HG02642 (cell line): ENCODE measurements around the gene PGRMC1.
"Not testable (repeated sequence)": the region's sequence is repeated elsewhere in the genome, so short reads cannot be mapped to it uniquely, and the experiment has no call there.

Source experiments
- ATAC-seq: cut with Tn5 transposase; IDR thresholded peaks from one replicate; pipeline ENCODE4 v1.9.1; 2021; ENCODE audit warnings: mild to moderate bottlenecking; ENCODE audit not compliant: unreplicated experiment, poor library complexity

Gene PGRMC1

GRCh38 chrX:119235872-119236622, at the start of gene PGRMC1:
PGRMC1 (plus strand) TSS chrX:119236285; CDS start chrX:119236364, 79 bp downstream.
- ATAC-seq, result peak; percentile 95

DNA sequence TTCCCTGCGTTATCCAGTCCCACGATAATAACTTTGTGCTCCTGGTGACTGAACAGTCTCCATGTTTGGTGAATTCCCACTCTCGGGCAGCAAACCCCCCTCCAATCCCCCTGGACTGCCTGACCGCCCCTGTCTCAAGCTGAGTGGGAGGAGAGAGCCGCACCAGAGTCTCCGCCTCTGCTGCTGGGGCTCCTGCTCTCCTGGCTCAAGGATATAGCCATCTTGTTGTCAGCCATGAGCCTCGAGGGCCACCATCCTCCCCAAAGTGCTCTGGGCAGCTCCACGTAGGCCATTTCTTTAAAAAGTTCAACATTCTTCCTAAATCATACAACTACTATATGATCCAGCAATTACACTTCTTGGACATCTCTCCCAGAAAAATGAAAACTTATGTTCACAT, 49.3 kb upstream of the PGRMC1 start:
- no peak for ATAC-seq

DNA sequence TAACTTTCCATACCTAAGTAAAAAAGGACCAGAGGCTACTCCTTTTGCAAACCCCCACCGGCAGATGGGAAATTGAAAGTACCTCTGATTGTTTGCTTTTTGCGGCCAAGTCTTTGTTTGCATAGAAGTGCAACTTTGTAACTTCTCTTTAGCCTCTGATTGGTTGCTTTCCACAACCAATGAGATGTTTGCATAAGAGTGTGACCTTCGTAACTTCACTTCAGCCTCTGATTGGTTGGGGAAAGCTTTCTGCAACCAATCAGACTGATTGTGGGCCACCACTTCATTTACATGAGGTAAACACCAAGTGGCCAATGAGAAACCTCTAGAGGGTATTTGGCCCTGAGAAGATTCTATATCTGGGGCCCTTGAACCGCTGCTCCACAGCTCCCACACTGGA, 48.8 kb upstream of the PGRMC1 start:
- ATAC-seq, result no peak

GRCh38 chrX:119189115-119189514, 47.0 kb upstream of the PGRMC1 start:
- no peak for ATAC-seq

- no peak for ATAC-seq
Observed at GRCh38 chrX:119189595-119189994, 46.5 kb upstream of the PGRMC1 start.

DNA sequence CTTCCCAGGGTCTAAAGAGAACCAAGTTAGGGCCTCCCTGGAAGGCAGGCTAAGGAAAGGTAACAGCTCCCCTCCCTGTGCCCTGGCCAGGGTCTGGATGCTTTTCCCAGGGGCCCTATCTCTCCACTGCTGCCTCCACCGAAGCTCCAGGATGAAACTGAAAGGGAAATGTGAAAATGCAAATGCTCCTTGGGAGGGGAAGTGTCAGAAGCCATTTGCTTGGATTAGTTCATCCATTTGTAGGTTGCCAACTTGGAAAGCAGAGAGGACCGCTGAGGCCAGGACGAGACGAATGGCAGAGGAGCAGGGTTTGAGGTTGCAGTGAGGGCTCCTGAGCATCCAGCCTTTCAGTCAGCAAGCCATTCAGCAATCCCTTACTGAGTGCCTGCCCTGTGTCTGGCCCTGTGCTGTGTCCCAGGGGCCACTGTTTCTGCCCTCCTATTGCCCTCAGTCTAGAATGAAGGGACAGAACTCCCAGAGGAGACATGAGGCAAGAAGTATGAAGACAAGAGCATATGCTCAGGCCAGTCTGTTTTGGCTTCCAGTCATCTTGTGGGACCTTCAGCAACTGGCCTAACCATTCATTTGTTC, 45.9 kb upstream of the PGRMC1 start:
- no peak for ATAC-seq

DNA sequence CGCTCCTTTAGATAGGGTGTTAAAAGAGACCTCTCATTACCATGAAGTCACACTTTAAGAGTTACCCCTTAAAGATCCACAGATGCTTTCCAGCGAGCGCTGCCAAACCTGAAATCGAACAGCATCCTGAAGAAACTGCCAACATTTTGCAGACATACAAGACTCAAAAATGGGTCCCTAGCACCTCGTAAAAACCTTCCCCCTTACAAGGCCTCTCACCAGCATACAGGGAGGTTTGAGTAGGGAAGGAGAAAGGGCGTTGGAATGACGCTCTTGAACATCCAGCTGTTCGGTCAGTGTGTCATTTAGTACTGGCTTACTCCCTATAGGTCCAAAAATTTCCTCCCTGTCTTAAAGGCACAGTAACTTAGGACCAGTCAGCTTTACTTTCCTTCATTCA, 45.3 kb upstream of the PGRMC1 start:
- no peak for ATAC-seq

DNA sequence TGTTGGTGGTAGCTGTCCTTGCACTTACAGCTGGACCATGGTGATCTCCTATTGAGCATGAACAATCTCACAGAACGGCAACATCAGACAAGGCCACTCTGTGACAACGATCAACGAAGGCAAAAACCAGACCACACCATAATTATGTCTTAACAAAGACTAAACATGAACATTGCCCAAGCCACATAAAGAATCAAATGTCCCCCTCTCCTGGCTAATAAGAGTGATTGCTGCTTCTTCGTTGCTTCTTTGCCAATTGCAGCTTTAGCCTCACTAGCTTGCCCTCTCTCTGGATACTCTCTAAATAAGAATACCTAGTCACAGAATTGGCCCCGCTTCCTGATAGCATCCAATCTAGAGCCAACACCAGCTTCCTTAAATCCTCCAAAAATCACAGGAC, 41.5 kb upstream of the PGRMC1 start:
- no peak for ATAC-seq

DNA sequence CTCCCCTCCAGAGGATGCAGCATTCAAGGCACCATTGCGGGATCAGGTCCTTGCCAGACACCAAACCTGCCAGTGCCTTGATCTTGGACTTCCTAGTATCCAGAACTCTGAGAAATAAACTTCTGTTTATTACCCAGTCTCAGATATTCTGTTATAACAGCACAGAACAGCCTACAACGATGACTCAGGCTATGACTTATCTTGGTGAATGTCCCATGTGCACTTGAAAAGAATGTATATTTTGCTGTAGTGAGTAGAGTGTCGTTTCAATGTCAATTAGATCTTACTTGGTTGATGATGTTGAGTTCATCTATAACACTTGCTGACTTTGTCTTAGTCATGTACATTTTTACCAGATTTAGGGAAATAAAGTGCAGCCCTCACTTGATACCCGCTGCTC, 34.5 kb upstream of the PGRMC1 start:
- ATAC-seq, result no peak

- ATAC-seq, result no peak
Observed at GRCh38 chrX:119206203-119206602, 29.9 kb upstream of the PGRMC1 start.

- not testable (repeated sequence) for ATAC-seq
Observed at GRCh38 chrX:119207483-119207882, 28.6 kb upstream of the PGRMC1 start.

DNA sequence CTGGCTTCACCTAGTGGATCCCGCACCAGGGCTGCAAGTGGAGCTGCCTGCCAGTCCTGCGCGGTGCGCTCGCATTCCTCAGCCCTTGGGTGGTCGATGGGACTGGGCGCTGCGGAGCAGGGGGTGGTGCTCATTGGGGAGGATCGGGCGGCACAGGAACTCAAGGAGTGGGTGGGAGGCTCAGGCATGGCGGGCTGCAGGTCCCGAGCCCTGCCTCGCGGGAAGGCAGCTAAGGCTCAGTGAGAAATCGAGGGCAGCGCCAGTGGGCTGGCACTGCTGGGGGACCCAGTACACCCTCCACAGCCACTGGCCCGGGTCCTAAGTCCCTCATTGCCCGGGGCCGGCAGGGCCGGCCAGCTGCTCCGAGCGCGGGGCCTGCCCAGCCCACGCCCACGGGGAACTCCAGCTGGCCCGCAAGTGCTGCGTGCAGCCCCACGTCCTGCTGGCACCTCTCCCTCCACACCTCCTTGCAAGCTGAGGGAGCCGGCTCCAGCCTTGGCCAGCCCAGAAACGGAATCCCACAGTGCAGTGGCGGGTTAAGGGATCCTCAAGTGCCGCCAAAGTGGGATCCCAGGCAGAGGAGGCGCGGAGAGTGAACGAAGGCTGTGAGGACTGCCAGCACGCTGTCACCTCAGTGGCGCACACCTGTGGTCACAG, 27.6 kb upstream of the PGRMC1 start:
- no peak for ATAC-seq

GRCh38 chrX:119210931-119211648, 25.0 kb upstream of the PGRMC1 start:
- ATAC-seq, result not testable (repeated sequence)

- no peak for ATAC-seq
Observed at GRCh38 chrX:119211649-119212014, 24.5 kb upstream of the PGRMC1 start.

GRCh38 chrX:119218198-119218597, 17.9 kb upstream of the PGRMC1 start:
- no peak for ATAC-seq

DNA sequence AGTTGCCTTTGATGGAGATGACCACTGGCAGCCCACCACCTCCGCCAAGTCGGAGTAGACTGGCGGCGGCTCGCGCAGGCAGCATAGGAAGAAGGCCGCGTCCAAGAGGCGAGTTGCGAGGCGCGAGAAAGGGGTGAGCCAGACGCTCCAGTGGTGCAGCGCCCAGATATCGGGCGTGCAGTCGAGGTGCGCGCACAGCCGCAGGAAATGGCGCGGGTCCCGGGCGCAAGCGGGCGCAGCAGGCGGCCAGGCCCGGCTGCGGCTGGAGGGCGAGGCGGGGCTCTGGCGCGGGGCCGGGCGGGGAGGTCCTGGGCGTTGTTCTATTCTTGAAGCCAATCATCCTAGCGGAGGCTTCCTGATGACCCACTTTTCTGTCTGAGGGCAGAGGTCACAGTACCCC, 13.2 kb upstream of the PGRMC1 start:
- ATAC-seq, result no peak

- no peak for ATAC-seq
Observed at GRCh38 chrX:119223783-119224182, 12.3 kb upstream of the PGRMC1 start.

DNA sequence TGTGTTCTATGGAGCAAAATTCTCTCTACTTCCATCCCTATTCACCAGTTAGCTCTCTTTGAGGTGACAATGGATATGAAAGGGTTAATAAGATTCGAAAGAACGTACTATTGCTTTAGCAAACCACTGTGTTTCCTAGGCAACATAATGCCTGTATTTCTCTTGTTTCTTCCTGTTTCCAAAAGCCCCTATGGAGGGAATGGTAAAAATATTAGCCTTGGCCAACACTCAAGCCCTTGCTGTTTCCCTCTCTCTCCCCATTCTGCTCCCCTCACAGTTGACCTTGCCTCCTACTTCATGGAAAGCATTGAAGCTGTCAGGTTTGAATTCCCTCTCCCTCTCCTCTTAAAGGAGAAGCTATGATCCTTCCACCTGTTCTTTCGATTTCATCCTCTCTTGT, 9.6 kb upstream of the PGRMC1 start:
- no peak for ATAC-seq

- ATAC-seq, result no peak
Observed at GRCh38 chrX:119228512-119229252, 7.4 kb upstream of the PGRMC1 start.

DNA sequence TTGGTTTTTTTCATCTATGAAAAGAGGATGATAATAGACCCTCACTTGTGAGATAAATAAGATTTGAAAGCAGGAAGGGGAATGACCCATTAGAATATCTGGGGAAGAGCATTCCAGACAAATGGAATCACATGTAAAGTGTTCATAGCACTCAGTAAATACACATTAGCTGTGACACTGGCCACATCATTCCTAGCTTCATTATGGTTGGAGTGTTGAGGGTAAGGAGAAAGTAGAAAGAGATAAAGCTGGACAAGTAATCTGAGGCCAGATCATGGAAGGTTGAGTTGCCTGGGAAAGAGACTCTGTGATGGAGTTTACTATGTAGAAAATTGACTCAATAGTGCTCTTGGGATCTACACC, 6.9 kb upstream of the PGRMC1 start:
- no peak for ATAC-seq
